ENCODE measurements around the gene TPST2.

The TPST2 gene

DNA sequence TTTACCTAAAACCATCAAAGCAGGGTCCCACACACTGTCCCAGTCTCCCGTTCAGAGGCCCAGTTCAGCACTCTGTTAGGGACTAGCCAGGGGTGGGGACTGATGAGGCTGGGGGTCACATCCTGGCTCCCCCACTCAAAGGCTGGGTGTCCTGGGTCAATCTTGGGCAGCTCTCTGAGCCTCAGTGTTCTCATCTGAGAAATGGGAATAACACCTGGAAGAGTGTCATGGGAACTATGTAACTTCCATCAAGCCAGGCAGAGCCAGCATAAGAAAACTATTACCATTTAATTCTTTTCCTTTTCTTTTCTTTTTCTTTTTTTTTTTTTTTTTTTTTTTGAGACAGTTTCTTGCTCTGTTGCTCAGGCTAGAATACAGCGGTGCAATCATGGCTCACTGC is 38.4 kb downstream of the TPST2 start:
- DNase-seq (ENCODE audit: low read depth, low spot score), result no peak
- H3K9ac ChIP-seq (ENCODE audit: insufficient read length), result no peak overlapping the region
- TF ChIP-seq EZH2 (IDR thresholded peaks at IDR 0.05) (no peak), POLR2AphosphoS5 (IDR thresholded peaks at IDR 0.05; ENCODE audit: borderline replicate concordance, low read depth, low read length) (no peak), FOXP2 (optimal IDR thresholded peaks at IDR 0.05; ENCODE audit: control extremely low read depth, extremely low read length, insufficient read depth) (no peak)
- H3K36me3 ChIP-seq (ENCODE audit: insufficient read depth, low read length), result no peaks in the 10 kb centered on the region
- no peaks in the 10 kb centered on the region for H3K9me3 ChIP-seq (ENCODE audit: low read depth, low read length)
- no peak overlapping the region for H3K27ac ChIP-seq
- H3K4me3 ChIP-seq, result no peak overlapping the region

DNA sequence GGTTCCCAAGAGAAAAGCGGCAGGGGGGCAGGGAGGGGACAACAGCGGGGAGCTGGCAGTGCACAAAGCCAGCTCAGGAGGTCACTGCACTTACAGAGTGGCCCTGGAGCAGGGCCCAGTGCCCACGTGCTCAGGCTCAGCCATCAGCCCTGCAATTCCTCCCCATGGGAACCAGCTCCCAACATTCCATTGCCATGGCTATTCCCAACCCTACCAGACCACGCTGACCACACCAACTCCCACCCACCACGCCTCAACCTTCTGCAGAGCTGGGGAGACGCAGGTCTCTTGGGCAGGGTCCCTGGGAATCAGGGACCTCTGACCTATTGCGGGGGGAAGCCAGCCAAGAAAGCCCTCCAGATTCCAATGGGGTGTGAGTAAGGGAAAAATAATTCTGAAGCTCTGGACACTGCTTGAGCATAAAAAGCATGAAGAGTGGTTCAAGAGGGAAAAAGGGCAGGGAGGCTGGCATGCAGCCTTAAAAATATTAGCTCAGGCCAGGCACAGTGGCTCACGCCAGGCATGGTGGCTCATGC is 39.4 kb downstream of the TPST2 start:
- Histone ChIP-seq H3K9ac (ENCODE audit: insufficient read length) (no peak overlapping the region), H3K36me3 (ENCODE audit: insufficient read depth, low read length) (no peaks in the 10 kb centered on the region), H3K4me3 (no peak overlapping the region), H3K27ac (no peak overlapping the region), H3K9me3 (ENCODE audit: low read depth, low read length) (no peaks in the 10 kb centered on the region)
- TF ChIP-seq POLR2AphosphoS5 (IDR thresholded peaks at IDR 0.05; ENCODE audit: borderline replicate concordance, low read depth, low read length) (no peak), FOXP2 (optimal IDR thresholded peaks at IDR 0.05; ENCODE audit: control extremely low read depth, extremely low read length, insufficient read depth) (no peak), EZH2 (IDR thresholded peaks at IDR 0.05) (no peak)
- no peak for DNase-seq (ENCODE audit: low read depth, low spot score)

- no peak overlapping the region for H3K4me3 ChIP-seq
- H3K36me3 ChIP-seq (ENCODE audit: insufficient read depth, low read length), result no peaks in the 10 kb centered on the region
- no peak overlapping the region for H3K9ac ChIP-seq (ENCODE audit: insufficient read length)
- DNase-seq (ENCODE audit: low read depth, low spot score), result no peak
- H3K9me3 ChIP-seq (ENCODE audit: low read depth, low read length), result no peaks in the 10 kb centered on the region
- no peak overlapping the region for H3K27ac ChIP-seq
- no peak for TF ChIP-seq EZH2 (IDR thresholded peaks at IDR 0.05)
- no peak for TF ChIP-seq POLR2AphosphoS5 (IDR thresholded peaks at IDR 0.05; ENCODE audit: borderline replicate concordance, low read depth, low read length)
- TF ChIP-seq FOXP2 (optimal IDR thresholded peaks at IDR 0.05; ENCODE audit: control extremely low read depth, extremely low read length, insufficient read depth), result no peak
Observed at GRCh38 chr22:26549902-26550497, 39.9 kb downstream of the TPST2 start.

DNA sequence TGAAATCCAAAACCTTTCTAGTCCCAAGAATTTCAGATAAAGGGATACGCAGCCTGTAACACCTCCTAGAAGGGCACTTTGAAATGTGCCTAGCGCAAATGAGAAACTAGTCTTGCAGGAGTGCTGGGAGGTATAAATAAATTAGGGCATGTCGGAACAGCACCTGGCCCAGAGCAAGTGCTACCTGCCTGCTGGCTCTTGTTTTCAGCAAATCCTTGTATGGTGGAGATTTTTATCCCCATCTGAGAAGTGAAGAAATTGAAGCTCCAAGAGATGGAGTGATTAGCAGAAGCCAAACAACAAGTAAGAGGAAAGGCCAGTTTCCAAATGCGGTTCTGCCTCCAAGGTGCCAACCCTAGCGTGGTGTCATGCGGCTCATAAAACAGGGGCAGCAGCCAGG is 40.9 kb downstream of the TPST2 start:
- Histone ChIP-seq H3K27ac (no peak overlapping the region), H3K9me3 (ENCODE audit: low read depth, low read length) (no peaks in the 10 kb centered on the region), H3K36me3 (ENCODE audit: insufficient read depth, low read length) (no peaks in the 10 kb centered on the region), H3K9ac (ENCODE audit: insufficient read length) (no peak overlapping the region), H3K4me3 (no peak overlapping the region)
- no peak for DNase-seq (ENCODE audit: low read depth, low spot score)
- TF ChIP-seq EZH2 (IDR thresholded peaks at IDR 0.05) (no peak), FOXP2 (optimal IDR thresholded peaks at IDR 0.05; ENCODE audit: control extremely low read depth, extremely low read length, insufficient read depth) (no peak), POLR2AphosphoS5 (IDR thresholded peaks at IDR 0.05; ENCODE audit: borderline replicate concordance, low read depth, low read length) (no peak)

GRCh38 chr22:26548303-26548702 is 41.6 kb downstream of the TPST2 start:
- no peak overlapping the region for H3K4me3 ChIP-seq
- H3K27ac ChIP-seq, result no peak overlapping the region
- H3K9me3 ChIP-seq (ENCODE audit: low read depth, low read length), result no peaks in the 10 kb centered on the region
- no peak for DNase-seq (ENCODE audit: low read depth, low spot score)
- no peak overlapping the region for H3K9ac ChIP-seq (ENCODE audit: insufficient read length)
- TF ChIP-seq POLR2AphosphoS5 (IDR thresholded peaks at IDR 0.05; ENCODE audit: borderline replicate concordance, low read depth, low read length), result no peak
- TF ChIP-seq FOXP2 (optimal IDR thresholded peaks at IDR 0.05; ENCODE audit: control extremely low read depth, extremely low read length, insufficient read depth), result no peak
- TF ChIP-seq EZH2 (IDR thresholded peaks at IDR 0.05), result no peak
- no peaks in the 10 kb centered on the region for H3K36me3 ChIP-seq (ENCODE audit: insufficient read depth, low read length)

DNA sequence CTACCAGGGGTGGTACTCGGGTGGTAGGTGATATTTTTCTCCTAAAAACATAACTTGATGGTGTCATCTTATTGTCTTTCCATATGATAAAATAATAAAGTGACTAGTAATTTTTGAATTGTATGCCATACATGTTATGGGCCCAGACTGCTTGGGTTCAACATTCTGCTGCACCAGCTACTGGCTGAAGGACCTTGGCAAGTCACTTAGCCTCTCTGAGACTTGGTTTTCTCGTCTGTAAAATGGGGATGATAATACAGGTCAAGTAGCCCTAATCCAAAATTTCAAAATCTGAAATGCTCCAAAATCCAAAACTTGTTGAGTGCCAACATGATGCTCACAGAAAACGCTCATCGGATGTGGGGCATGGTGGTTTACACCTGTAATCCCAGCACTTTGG is 42.1 kb downstream of the TPST2 start:
- no peak overlapping the region for H3K27ac ChIP-seq
- DNase-seq (ENCODE audit: low read depth, low spot score), result no peak
- no peak overlapping the region for H3K4me3 ChIP-seq
- no peaks in the 10 kb centered on the region for H3K36me3 ChIP-seq (ENCODE audit: insufficient read depth, low read length)
- H3K9me3 ChIP-seq (ENCODE audit: low read depth, low read length), result no peaks in the 10 kb centered on the region
- H3K9ac ChIP-seq (ENCODE audit: insufficient read length), result no peak overlapping the region
- TF ChIP-seq EZH2 (IDR thresholded peaks at IDR 0.05) (no peak), FOXP2 (optimal IDR thresholded peaks at IDR 0.05; ENCODE audit: control extremely low read depth, extremely low read length, insufficient read depth) (no peak), POLR2AphosphoS5 (IDR thresholded peaks at IDR 0.05; ENCODE audit: borderline replicate concordance, low read depth, low read length) (no peak)

- no peak overlapping the region for H3K27ac ChIP-seq
Observed at GRCh38 chr22:26547426-26547825, 42.5 kb downstream of the TPST2 start.

DNA sequence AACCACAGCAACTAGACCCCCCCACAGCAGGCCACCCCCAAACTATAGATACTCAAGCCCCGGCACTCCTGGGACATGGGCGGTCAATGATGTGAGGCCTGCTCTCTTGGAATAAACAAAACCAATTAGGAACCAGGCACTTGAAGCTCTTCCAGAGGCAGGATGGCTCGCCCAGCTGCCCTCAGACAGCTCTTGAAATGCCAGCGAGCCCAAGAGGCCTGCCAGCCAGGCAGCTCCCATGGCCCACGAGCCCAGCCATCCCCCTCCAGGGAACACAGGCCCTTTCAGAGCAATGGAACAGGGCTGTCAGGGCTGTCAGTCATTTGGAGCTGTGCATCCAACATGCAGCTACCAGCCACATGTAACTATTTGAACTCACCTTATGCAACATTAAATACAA is 43.6 kb downstream of the TPST2 start:
- DNase-seq (ENCODE audit: low read depth, low spot score), result no peak
- Histone ChIP-seq H3K36me3 (ENCODE audit: insufficient read depth, low read length) (no peaks in the 10 kb centered on the region), H3K9ac (ENCODE audit: insufficient read length) (no peak overlapping the region), H3K4me3 (no peak overlapping the region), H3K9me3 (ENCODE audit: low read depth, low read length) (no peaks in the 10 kb centered on the region), H3K27ac (no peak overlapping the region)
- TF ChIP-seq FOXP2 (optimal IDR thresholded peaks at IDR 0.05; ENCODE audit: control extremely low read depth, extremely low read length, insufficient read depth) (no peak), POLR2AphosphoS5 (IDR thresholded peaks at IDR 0.05; ENCODE audit: borderline replicate concordance, low read depth, low read length) (no peak), EZH2 (IDR thresholded peaks at IDR 0.05) (no peak)

More at GRCh38 chr22:26547426-26547825, 42.5 kb downstream of the TPST2 start:
- TF ChIP-seq EZH2 (IDR thresholded peaks at IDR 0.05) (no peak), POLR2AphosphoS5 (IDR thresholded peaks at IDR 0.05; ENCODE audit: borderline replicate concordance, low read depth, low read length) (no peak), FOXP2 (optimal IDR thresholded peaks at IDR 0.05; ENCODE audit: control extremely low read depth, extremely low read length, insufficient read depth) (no peak)
- Histone ChIP-seq H3K9ac (ENCODE audit: insufficient read length) (no peak overlapping the region), H3K9me3 (ENCODE audit: low read depth, low read length) (no peaks in the 10 kb centered on the region), H3K36me3 (ENCODE audit: insufficient read depth, low read length) (no peaks in the 10 kb centered on the region), H3K4me3 (no peak overlapping the region)
- no peak for DNase-seq (ENCODE audit: low read depth, low spot score)

DNA sequence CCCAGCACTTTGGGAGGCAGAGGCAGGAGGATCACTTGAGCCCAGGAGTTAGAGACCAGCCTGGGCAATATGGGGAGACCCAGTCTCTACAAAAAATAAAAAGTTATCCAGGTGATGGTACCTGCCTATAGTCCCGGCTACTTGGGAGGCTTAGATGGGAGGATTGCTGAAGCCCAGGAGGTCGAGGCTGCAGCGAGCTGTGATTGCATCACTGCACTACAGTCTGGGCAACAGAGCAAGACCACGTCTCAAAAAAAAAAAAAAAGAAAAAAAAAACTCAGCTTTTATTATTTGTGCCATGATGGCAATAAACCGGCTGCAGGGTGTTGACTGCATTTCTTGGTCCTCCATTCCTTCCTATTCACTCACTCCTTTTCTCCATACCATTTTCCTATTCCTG is 44.1 kb downstream of the TPST2 start:
- Histone ChIP-seq H3K9ac (ENCODE audit: insufficient read length) (no peak overlapping the region), H3K36me3 (ENCODE audit: insufficient read depth, low read length) (no peaks in the 10 kb centered on the region), H3K4me3 (no peak overlapping the region), H3K27ac (no peak overlapping the region), H3K9me3 (ENCODE audit: low read depth, low read length) (no peaks in the 10 kb centered on the region)
- DNase-seq (ENCODE audit: low read depth, low spot score), result no peak
- no peak for TF ChIP-seq EZH2 (IDR thresholded peaks at IDR 0.05)
- no peak for TF ChIP-seq POLR2AphosphoS5 (IDR thresholded peaks at IDR 0.05; ENCODE audit: borderline replicate concordance, low read depth, low read length)
- no peak for TF ChIP-seq FOXP2 (optimal IDR thresholded peaks at IDR 0.05; ENCODE audit: control extremely low read depth, extremely low read length, insufficient read depth)
